Type B pancreatic cell (in vitro differentiated cells): ENCODE results near the gene COL15A1. TPM values are rescaled to one million over a fixed set of nuclear protein-coding genes. Genes with fewer than 3 reads are reported as not detected.

Experiments used
- DNase-seq: peaks from one replicate; pipeline ENCODE4 v3.0.0; 2021; ENCODE audit warnings: mixed read lengths; ENCODE audit not compliant: unreplicated experiment; ENCODE audit errors: extremely low spot score
- H3K27ac Mint-ChIP-seq: 2 replicates; pipeline ENCODE4 v1.8.0; 2021; ENCODE audit warnings: mild to moderate bottlenecking, mixed read lengths
- H3K27me3 Mint-ChIP-seq: 2 replicates; pipeline ENCODE4 v1.8.0; 2021; ENCODE audit warnings: mixed read lengths
- H3K36me3 Mint-ChIP-seq: 2 replicates; pipeline ENCODE4 v1.8.0; 2021; ENCODE audit warnings: mixed read lengths
- H3K4me1 Mint-ChIP-seq: one replicate; pipeline ENCODE4 v1.8.0; 2021; ENCODE audit warnings: mixed read lengths; ENCODE audit not compliant: unreplicated experiment
- H3K4me3 Mint-ChIP-seq: 2 replicates; pipeline ENCODE4 v1.8.0; 2021; ENCODE audit warnings: mild to moderate bottlenecking, mixed read lengths
- H3K9me3 Mint-ChIP-seq: 2 replicates; pipeline ENCODE4 v1.8.0; 2021; ENCODE audit warnings: mixed read lengths
- total RNA-seq: library from RNA; stranded (reverse); gene quantifications from 2 replicates; pipeline ENCODE4 v1.2.1, GENCODE V29; 2021; ENCODE audit warnings: low replicate concordance
- TF ChIP-seq, protein P1 (sequence below): fragments of 200-600 bp; sonication (generic); conservative IDR thresholded peaks from 2 replicates; pipeline ENCODE4 v1.5.0; 2021; ENCODE audit warnings: antibody characterized with exemption, mild to moderate bottlenecking

The COL15A1 gene
- total RNA-seq, 1 donor from 2014 or later, result 0.68 TPM

DNA sequence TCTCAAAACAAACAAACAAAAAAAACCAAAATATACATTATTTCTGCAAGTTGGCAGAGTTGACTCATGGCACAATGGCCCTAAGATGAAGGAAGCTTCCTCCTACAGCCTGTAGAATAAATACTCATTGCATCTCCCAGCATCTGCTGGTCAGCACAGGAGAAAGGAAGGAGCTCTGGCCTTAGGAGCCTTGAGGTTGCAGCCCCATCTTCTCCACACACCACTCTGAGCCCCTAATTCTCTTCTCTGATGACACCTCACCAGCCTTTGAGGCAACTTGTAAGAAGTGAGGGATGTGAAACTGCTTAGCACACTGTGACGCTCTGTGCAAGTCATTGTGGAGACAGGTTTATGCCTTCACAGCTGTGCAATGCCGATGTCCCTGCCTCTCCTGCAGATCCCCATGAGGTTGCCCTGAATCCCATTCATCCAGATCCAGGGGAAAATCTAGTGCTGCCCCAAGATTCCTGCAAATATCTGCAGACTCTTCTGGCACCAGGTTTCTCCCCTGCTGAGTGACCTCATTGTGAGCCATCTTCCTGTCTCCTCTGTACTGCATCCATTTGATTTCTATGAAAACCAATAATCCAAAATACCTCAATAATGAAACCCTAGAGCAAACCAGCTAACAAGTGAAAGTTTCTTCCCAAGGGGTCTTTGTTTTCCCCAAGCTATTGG is 95.9 kb downstream of the COL15A1 start:
- Mint-ChIP-seq H3K27ac (no peak overlapping the region), H3K9me3 (peaks cover 9% of the 10 kb centered on the region), H3K4me1 (peaks cover 9% of the 10 kb centered on the region), H3K36me3 (no peaks in the 10 kb centered on the region), H3K27me3 (peaks cover 9% of the 10 kb centered on the region), H3K4me3 (no peak overlapping the region)
- no peak for DNase-seq
- TF ChIP-seq, protein P1, sequence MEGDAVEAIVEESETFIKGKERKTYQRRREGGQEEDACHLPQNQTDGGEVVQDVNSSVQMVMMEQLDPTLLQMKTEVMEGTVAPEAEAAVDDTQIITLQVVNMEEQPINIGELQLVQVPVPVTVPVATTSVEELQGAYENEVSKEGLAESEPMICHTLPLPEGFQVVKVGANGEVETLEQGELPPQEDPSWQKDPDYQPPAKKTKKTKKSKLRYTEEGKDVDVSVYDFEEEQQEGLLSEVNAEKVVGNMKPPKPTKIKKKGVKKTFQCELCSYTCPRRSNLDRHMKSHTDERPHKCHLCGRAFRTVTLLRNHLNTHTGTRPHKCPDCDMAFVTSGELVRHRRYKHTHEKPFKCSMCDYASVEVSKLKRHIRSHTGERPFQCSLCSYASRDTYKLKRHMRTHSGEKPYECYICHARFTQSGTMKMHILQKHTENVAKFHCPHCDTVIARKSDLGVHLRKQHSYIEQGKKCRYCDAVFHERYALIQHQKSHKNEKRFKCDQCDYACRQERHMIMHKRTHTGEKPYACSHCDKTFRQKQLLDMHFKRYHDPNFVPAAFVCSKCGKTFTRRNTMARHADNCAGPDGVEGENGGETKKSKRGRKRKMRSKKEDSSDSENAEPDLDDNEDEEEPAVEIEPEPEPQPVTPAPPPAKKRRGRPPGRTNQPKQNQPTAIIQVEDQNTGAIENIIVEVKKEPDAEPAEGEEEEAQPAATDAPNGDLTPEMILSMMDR, result no peak

DNA sequence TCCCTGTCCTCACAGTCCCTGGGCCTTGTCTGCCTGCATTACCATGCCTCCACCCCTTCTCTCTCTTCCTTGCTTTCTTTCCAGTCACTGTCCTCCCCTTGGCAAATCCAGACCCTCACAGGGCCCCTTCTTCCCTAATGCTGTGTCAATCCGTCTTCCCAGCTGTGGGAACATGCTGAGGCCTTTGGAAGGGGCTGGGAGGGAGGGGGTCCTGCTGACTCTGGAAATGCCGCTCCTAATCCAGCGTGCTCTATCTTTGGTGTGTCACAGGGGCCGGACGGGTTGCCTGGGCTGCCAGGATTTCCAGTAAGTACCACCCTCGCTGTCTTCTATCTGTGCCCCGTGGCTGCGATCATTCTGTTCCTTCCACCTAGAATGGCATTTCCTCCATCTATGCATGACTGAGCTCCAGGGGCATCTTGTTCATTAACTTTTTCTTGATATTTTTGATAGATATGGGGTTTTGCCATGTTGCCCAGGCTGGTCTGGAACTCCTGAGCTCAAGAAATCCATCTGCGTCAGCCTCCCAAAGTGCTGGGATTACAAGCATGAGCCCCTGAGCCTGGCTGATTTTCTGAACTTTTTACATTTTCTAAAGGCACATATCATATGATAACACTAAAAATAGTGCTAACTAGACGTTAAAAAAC is 96.7 kb downstream of the COL15A1 start:
- Mint-ChIP-seq H3K9me3 (peaks cover 9% of the 10 kb centered on the region), H3K27ac (no peak overlapping the region), H3K36me3 (no peaks in the 10 kb centered on the region), H3K4me3 (no peak overlapping the region), H3K4me1 (peaks cover 9% of the 10 kb centered on the region), H3K27me3 (peaks cover 7% of the 10 kb centered on the region)
- TF ChIP-seq, protein P1, result no peak
- no peak for DNase-seq

DNA sequence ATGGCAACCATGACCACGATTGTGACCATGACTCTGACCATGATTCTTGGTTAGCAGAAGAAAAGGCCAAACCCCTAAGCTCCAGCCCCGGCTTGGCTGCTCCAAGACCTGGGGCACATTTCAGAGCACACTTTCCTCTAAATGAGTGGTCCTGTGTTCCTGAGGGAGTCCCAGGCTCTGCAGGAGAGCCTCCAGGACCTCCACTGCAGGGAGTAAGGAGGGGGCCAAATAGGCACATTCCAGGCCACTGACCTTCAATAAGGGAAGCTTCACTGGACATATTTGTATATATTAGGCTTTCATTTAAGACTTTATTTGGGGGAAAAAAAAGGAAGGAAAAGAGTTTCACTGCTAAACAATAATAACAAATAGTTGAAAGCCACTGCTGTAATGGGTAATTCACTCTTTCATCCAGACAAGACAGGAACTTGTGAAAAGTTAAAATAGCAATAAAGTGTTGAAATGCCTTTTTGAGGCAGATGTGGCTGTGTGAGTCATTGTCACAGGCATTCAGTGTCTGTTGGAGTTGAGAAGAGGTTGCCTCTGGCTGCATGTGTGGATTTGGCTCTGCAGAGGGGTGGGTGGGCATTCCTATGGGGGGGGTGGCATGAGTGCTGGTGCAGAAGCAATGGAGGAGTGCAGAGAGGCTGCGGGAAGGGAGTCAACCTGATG is 97.3 kb downstream of the COL15A1 start:
- TF ChIP-seq, protein P1, result no peak
- H3K36me3 Mint-ChIP-seq, result no peaks in the 10 kb centered on the region
- H3K27ac Mint-ChIP-seq, result no peak overlapping the region

GRCh38 chr9:99041618-99042017 is 97.9 kb downstream of the COL15A1 start:
- DNase-seq, result no peak
- no peak overlapping the region for H3K27ac Mint-ChIP-seq
- H3K36me3 Mint-ChIP-seq, result no peaks in the 10 kb centered on the region
- TF ChIP-seq, protein P1, result no peak
- no peak overlapping the region for H3K4me3 Mint-ChIP-seq
- peaks cover 3% of the 10 kb centered on the region for H3K27me3 Mint-ChIP-seq
- peaks cover 13% of the 10 kb centered on the region for H3K4me1 Mint-ChIP-seq
- peaks cover 9% of the 10 kb centered on the region for H3K9me3 Mint-ChIP-seq

More for the DNA sequence above, 97.3 kb downstream of the COL15A1 start:
- no peak for DNase-seq
- Mint-ChIP-seq H3K4me1 (peaks cover 9% of the 10 kb centered on the region), H3K9me3 (peaks cover 9% of the 10 kb centered on the region), H3K27me3 (peaks cover 3% of the 10 kb centered on the region), H3K4me3 (no peak overlapping the region)

- no peaks in the 10 kb centered on the region for H3K36me3 Mint-ChIP-seq
- TF ChIP-seq, protein P1, result no peak
- H3K27ac Mint-ChIP-seq, result no peak overlapping the region
- no peak for DNase-seq
- peaks cover 13% of the 10 kb centered on the region for H3K4me1 Mint-ChIP-seq
- H3K27me3 Mint-ChIP-seq, result peaks cover 1% of the 10 kb centered on the region
- no peak overlapping the region for H3K4me3 Mint-ChIP-seq
- H3K9me3 Mint-ChIP-seq, result peaks cover 9% of the 10 kb centered on the region
Measured at GRCh38 chr9:99042620-99043019, 98.9 kb downstream of the COL15A1 start.
